ENCODE data around the gene RNF181. TPM values are rescaled to one million over a fixed set of nuclear protein-coding genes. Genes with fewer than 3 reads are reported as not detected.

Gene RNF181
- total and polyA plus RNA-seq, 4 donors = 90.2 to 296 (median 185) TPM

DNA sequence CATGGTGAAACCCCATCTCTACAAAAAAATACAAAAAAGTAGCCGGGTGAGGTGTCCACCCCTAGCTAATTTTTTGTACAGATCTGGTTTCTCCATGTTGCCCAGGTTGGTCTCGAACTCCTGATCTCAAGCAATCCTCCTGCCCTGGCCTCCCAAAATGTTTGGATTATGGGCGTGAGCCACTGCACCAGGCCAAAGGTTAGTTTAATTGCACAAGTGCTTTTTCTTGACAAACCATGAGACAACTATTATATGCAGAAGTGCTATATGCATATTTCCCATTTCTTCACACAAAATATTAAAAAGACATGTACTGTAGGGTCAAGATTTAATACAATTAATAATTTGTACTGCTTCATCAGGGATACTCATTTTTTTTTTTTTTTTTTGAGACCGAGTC lies 29.3 kb upstream of the RNF181 start:
- Histone ChIP-seq H3K9ac (ENCODE audit: insufficient read depth in 1 of 2, low read length in 2 of 2) (no peak overlapping the region), H3K4me1 (ENCODE audit: control insufficient read depth in 5 of 5, insufficient read depth in 5 of 5, low read length in 5 of 5) (peaks cover 0 to 4% (median 0%) of the 10 kb centered on the region in 5 donors), H3K9me3 (ENCODE audit: control insufficient read depth in 4 of 4, insufficient read depth in 3 of 4, low read length in 3 of 4) (no peaks in the 10 kb centered on the region), H3K4me3 (no peak overlapping the region), H3K27ac (ENCODE audit: low read depth in 1 of 2, low read length in 1 of 2) (no peak overlapping the region), H3K27me3 (ENCODE audit: control insufficient read depth in 3 of 3, insufficient read depth in 3 of 3, low read length in 2 of 3) (no peaks in the 10 kb centered on the region), H3K36me3 (ENCODE audit: control insufficient read depth in 4 of 4, insufficient read depth in 4 of 4, low read length in 4 of 4) (no peaks in the 10 kb centered on the region)
- DNase-seq (no peak), ATAC-seq (ENCODE audit: insufficient read depth, low FRiP score) (no peak)
- WGBS, 2 donors = 84 to 91% methylated on average over 4 of the region's 4 CpGs
- no peak for TF ChIP-seq CTCF (IDR thresholded peaks at IDR 0.05; ENCODE audit: control extremely low read depth, extremely low read depth)

- peak overlapping the region in 1 of 2 donors; percentile 35 for H3K27ac ChIP-seq (ENCODE audit: low read depth in 1 of 2, low read length in 1 of 2)
- peaks cover 0 to 40% (median 16%) of the 10 kb centered on the region in 5 donors for H3K4me1 ChIP-seq (ENCODE audit: control insufficient read depth in 5 of 5, insufficient read depth in 5 of 5, low read length in 5 of 5)
- 80 to 90% methylated on average over 8 of the region's 8 CpGs for WGBS, 2 donors
- no peaks in the 10 kb centered on the region for H3K27me3 ChIP-seq (ENCODE audit: control insufficient read depth in 3 of 3, insufficient read depth in 3 of 3, low read length in 2 of 3)
- no peak overlapping the region for H3K4me3 ChIP-seq
- no peaks in the 10 kb centered on the region for H3K9me3 ChIP-seq (ENCODE audit: control insufficient read depth in 4 of 4, insufficient read depth in 3 of 4, low read length in 3 of 4)
- no peak for DNase-seq
- TF ChIP-seq CTCF (IDR thresholded peaks at IDR 0.05; ENCODE audit: control extremely low read depth, extremely low read depth) = no peak
- H3K36me3 ChIP-seq (ENCODE audit: control insufficient read depth in 4 of 4, insufficient read depth in 4 of 4, low read length in 4 of 4) = no peaks in the 10 kb centered on the region
- no peak overlapping the region for H3K9ac ChIP-seq (ENCODE audit: insufficient read depth in 1 of 2, low read length in 2 of 2)
- no peak for ATAC-seq (ENCODE audit: insufficient read depth, low FRiP score)
Measured at GRCh38 chr2:85575739-85576138, 19.8 kb upstream of the RNF181 start.

- H3K9ac ChIP-seq (ENCODE audit: insufficient read depth in 1 of 2, low read length in 2 of 2) = no peak overlapping the region
- ATAC-seq (ENCODE audit: insufficient read depth, low FRiP score) (no peak), DNase-seq (no peak)
- H3K27ac ChIP-seq (ENCODE audit: low read depth in 1 of 2, low read length in 1 of 2) = peak overlapping the region in 1 of 2 donors; percentile 96
- peaks cover 0 to 40% (median 16%) of the 10 kb centered on the region in 5 donors for H3K4me1 ChIP-seq (ENCODE audit: control insufficient read depth in 5 of 5, insufficient read depth in 5 of 5, low read length in 5 of 5)
- no peak overlapping the region for H3K4me3 ChIP-seq
- H3K36me3 ChIP-seq (ENCODE audit: control insufficient read depth in 4 of 4, insufficient read depth in 4 of 4, low read length in 4 of 4) = peaks cover 0 to 5% (median 0%) of the 10 kb centered on the region in 4 donors
- TF ChIP-seq CTCF (IDR thresholded peaks at IDR 0.05; ENCODE audit: control extremely low read depth, extremely low read depth) = no peak
- no peaks in the 10 kb centered on the region for H3K9me3 ChIP-seq (ENCODE audit: control insufficient read depth in 4 of 4, insufficient read depth in 3 of 4, low read length in 3 of 4)
- H3K27me3 ChIP-seq (ENCODE audit: control insufficient read depth in 3 of 3, insufficient read depth in 3 of 3, low read length in 2 of 3) = no peaks in the 10 kb centered on the region
- WGBS, 2 donors = 38 to 40% methylated on average over 3 of the region's 3 CpGs
Measured at GRCh38 chr2:85577063-85577385, 18.5 kb upstream of the RNF181 start.
